A673 (cell line): ENCODE results near the gene AIF1. TPM values are rescaled to one million over a fixed set of nuclear protein-coding genes. Genes with fewer than 3 reads are reported as not detected.
A peak's percentile ranks its signal among the peaks of the same experiment; 100 is the strongest.

Experiments
- BruUV-seq: library from RNA; stranded (reverse); fragments of 400-500 nt; replicated peaks from 2 replicates; lab custom pipeline; 2021; lab: Mats Ljungman, UMichigan
- CTCF ChIA-PET: fragments of 300-600 bp; sonication (Branson Sonifier 250); formaldehyde crosslinking; loops from one replicate; lab custom pipeline; 2022; ENCODE audit warnings: antibody characterized with exemption; lab: Charles Lee
- POLR2A ChIA-PET: fragments of 300-600 bp; sonication (Branson Sonifier 250); formaldehyde crosslinking; loops from one replicate; lab custom pipeline; 2022; ENCODE audit warnings: antibody characterized with exemption; ENCODE audit not compliant: low non-redundant PET; lab: Charles Lee
- DNase-seq: peaks from one replicate; pipeline ENCODE4 v3.0.0-alpha.2; 2015; ENCODE audit warnings: low spot score
- H3K27ac ChIP-seq: fragments of 200-600 bp; sonication (generic); 2 replicates; pipeline ENCODE4 v1.5.1; 2016; ENCODE audit warnings: mixed run types, low read depth, mild to moderate bottlenecking, mixed read lengths, antibody characterized with exemption, low read length; ENCODE audit not compliant: poor library complexity, severe bottlenecking
- H3K27me3 ChIP-seq: fragments of 200-600 bp; sonication (generic); replicated peaks from 2 replicates; pipeline ENCODE4 v1.6.1; 2017; ENCODE audit warnings: mixed run types, low read depth, mild to moderate bottlenecking, mixed read lengths, antibody characterized with exemption, low read length; ENCODE audit not compliant: insufficient read depth, poor library complexity
- H3K36me3 ChIP-seq: fragments of 200-600 bp; sonication (generic); 2 replicates; pipeline ENCODE4 v1.6.1; 2016; ENCODE audit warnings: mixed run types, mild to moderate bottlenecking, mixed read lengths, antibody characterized with exemption, low read length; ENCODE audit not compliant: insufficient read depth, poor library complexity, severe bottlenecking
- H3K4me1 ChIP-seq: fragments of 200-600 bp; sonication (generic); 2 replicates; pipeline ENCODE4 v1.6.1; 2017; ENCODE audit warnings: mixed run types, mild to moderate bottlenecking, mixed read lengths, antibody characterized with exemption, low read length; ENCODE audit not compliant: insufficient read depth, poor library complexity, severe bottlenecking
- H3K4me3 ChIP-seq: fragments of 200-600 bp; sonication (generic); 2 replicates; pipeline ENCODE4 v1.5.1; 2016; ENCODE audit warnings: low read depth, mixed run types, mild to moderate bottlenecking, mixed read lengths, low read length; ENCODE audit not compliant: poor library complexity, severe bottlenecking
- H3K9me3 ChIP-seq: fragments of 200-600 bp; sonication (generic); 2 replicates; pipeline ENCODE4 v1.6.1; 2016; ENCODE audit warnings: mixed run types, low read depth, mild to moderate bottlenecking, mixed read lengths, antibody characterized with exemption, low read length; ENCODE audit not compliant: poor library complexity, severe bottlenecking
- CTCF ChIP-seq: fragments of 300-800, 200-600 bp; sonication (generic); conservative IDR thresholded peaks from 2 replicates; pipeline ENCODE4 v1.5.1; 2017; ENCODE audit warnings: low read depth, mild to moderate bottlenecking, antibody characterized with exemption, low read length, moderate library complexity, mixed read lengths
- EZH2 ChIP-seq: fragments of 200-600 bp; sonication (generic); IDR thresholded peaks from 2 replicates; pipeline ENCODE4 v1.6.1; 2017; ENCODE audit warnings: borderline replicate concordance, low read depth, mild to moderate bottlenecking, mixed read lengths, antibody characterized with exemption, low read length; ENCODE audit not compliant: poor library complexity, severe bottlenecking
- intact Hi-C: fragments of 100-400 bp; cut with micrococcal nuclease; formaldehyde crosslinking; loops from one replicate; pipeline ENCODE4 v1.10.0; 2022; ENCODE audit not compliant: unreplicated experiment
- total RNA-seq: library from RNA; stranded (reverse); gene quantifications from 2 replicates; pipeline ENCODE4 v1.2.3, GENCODE V29; 2021

Gene AIF1
- total RNA-seq, 1 experiment from 2014 or later, result 0.64 TPM

GRCh38 chr6:31643818-31644454 is 28.9 kb downstream of the AIF1 start:
- H3K36me3 ChIP-seq, result peaks cover 85% of the 10 kb centered on the region

DNA sequence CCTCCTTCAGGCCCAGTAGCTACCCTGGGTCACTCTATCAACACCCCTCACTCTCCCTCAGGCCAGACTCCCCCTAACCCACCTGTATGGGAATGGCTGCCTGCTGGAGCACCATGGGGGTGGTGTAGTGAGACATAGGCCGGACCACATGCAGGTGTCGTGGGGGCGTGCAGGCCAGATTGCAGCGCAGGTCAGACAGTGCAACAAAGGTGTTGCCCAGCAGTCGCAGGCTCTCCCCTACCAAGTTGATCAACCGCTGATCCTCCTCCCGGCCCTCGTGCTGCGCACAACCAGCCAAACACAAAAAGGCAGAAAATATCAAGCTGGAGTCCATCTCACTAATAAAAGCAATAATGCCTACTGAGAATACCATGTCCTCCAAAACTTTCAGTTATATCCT is 30.3 kb downstream of the AIF1 start:
- BruUV-seq, result no TSS peak
- POLR2A ChIA-PET, result interaction anchor here (0.7 kb wide), 1 partner anchor 63 kb away, joined by 3 read pairs; no protein-coding TSS in a partner anchor
- TF ChIP-seq EZH2, result no peak
- no peak for TF ChIP-seq CTCF

More at GRCh38 chr6:31643818-31644454, 28.9 kb downstream of the AIF1 start:
- DNase-seq, result no peak
- intact Hi-C loops, result no loop called here
- CTCF ChIA-PET, result no interaction called here
- H3K27ac ChIP-seq, result no peak overlapping the region
- BruUV-seq, result no TSS peak
- H3K4me3 ChIP-seq, result no peak overlapping the region
- no peaks in the 10 kb centered on the region for H3K4me1 ChIP-seq
- no peaks in the 10 kb centered on the region for H3K27me3 ChIP-seq
- TF ChIP-seq EZH2, result no peak
- no peak for TF ChIP-seq CTCF
- POLR2A ChIA-PET, result no interaction called here
- no peaks in the 10 kb centered on the region for H3K9me3 ChIP-seq

GRCh38 chr6:31651602-31652191 is 36.7 kb downstream of the AIF1 start:
- ChIA-PET POLR2A (interaction anchor here (0.7 to 1.0 kb wide), 2 partner anchors 12 to 176 kb away, joined by 3 to 4 read pairs; partner anchors contain the start of gene HSPA1B), CTCF (interaction anchor here (0.6 to 1.2 kb wide), 2 partner anchors 9 to 30 kb away, joined by 3 to 5 read pairs; partner anchors contain the start of gene C6orf47)
- Histone ChIP-seq H3K4me3 (peak overlapping the region; percentile 63), H3K4me1 (peaks cover 8% of the 10 kb centered on the region), H3K9me3 (no peaks in the 10 kb centered on the region), H3K27me3 (no peaks in the 10 kb centered on the region), H3K36me3 (peaks cover 31% of the 10 kb centered on the region), H3K27ac (peak overlapping the region; percentile 97)
- intact Hi-C loops, result loop anchor here (10.0 kb wide), 1 partner anchor 107 kb away; the partner anchor contains the start of genes ATP6V1G2, DDX39B and NFKBIL1
- peak; percentile 77 for DNase-seq
- TSS peak; percentile 58 for BruUV-seq
- TF ChIP-seq CTCF, result no peak
- no peak for TF ChIP-seq EZH2

More for the DNA sequence above, 30.3 kb downstream of the AIF1 start:
- Histone ChIP-seq H3K9me3 (no peaks in the 10 kb centered on the region), H3K36me3 (peaks cover 83% of the 10 kb centered on the region), H3K27me3 (no peaks in the 10 kb centered on the region), H3K4me1 (no peaks in the 10 kb centered on the region), H3K27ac (no peak overlapping the region), H3K4me3 (no peak overlapping the region)
- intact Hi-C loops, result no loop called here
- CTCF ChIA-PET, result no interaction called here
- no peak for DNase-seq
